GM20431 (cell line): Measurements from ENCODE around the gene CISH.

ENCODE experiments used
- in situ Hi-C: fragments of 300-500 bp; cut with MseI, MboI; formaldehyde crosslinking; loops from one replicate; pipeline ENCODE4 v1.15.0; 2020; ENCODE audit warnings: low sequenced_read_pairs; ENCODE audit not compliant: unreplicated experiment

CISH gene

DNA sequence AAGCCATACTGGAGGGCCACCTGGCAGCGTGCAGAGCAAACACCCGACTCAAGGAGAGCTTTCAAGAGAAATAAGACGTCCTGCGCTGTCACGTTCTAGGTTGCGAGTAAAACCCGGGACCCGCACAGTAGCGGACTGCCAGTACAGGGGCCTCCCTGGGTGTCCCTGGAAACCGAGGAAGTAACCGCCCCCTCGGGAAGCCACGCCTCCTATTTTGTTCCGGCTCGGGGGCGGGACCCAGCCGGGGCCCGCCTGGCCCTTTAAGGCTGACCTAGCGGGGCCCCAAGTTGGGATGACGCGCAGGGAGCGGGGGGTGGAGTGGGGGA is 5.2 kb upstream of the CISH start:
- in situ Hi-C loops: loop anchor here (10.0 kb wide), 2 partner anchors 92 to 758 kb away; no protein-coding TSS in a partner anchor

- in situ Hi-C loops: loop anchor here (10.0 kb wide), 2 partner anchors 91 to 759 kb away; no protein-coding TSS in a partner anchor
Measured at GRCh38 chr3:50616003-50616769, 4.6 kb upstream of the CISH start.

DNA sequence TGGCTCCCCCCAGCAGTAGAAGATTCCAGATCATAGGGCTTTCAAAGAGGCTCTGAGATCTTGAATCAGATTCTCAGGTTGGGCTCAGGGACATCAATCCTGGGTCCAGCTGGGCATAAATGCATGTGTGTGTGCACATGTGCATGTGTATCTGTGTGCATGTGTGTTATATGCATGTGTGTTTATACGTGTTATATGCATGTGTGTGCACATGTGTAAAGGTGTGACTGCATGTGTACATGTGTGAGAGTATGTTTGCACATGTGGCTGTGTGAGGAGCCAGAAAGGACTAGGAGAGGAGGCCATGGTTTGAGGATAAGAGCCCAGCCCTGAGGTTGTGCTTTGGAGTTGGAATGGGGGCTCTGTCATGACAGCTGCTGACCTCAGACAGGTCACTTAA is 3.6 kb upstream of the CISH start:
- in situ Hi-C loops: loop anchor here (10.0 kb wide), 2 partner anchors 90 to 760 kb away; no protein-coding TSS in a partner anchor

DNA sequence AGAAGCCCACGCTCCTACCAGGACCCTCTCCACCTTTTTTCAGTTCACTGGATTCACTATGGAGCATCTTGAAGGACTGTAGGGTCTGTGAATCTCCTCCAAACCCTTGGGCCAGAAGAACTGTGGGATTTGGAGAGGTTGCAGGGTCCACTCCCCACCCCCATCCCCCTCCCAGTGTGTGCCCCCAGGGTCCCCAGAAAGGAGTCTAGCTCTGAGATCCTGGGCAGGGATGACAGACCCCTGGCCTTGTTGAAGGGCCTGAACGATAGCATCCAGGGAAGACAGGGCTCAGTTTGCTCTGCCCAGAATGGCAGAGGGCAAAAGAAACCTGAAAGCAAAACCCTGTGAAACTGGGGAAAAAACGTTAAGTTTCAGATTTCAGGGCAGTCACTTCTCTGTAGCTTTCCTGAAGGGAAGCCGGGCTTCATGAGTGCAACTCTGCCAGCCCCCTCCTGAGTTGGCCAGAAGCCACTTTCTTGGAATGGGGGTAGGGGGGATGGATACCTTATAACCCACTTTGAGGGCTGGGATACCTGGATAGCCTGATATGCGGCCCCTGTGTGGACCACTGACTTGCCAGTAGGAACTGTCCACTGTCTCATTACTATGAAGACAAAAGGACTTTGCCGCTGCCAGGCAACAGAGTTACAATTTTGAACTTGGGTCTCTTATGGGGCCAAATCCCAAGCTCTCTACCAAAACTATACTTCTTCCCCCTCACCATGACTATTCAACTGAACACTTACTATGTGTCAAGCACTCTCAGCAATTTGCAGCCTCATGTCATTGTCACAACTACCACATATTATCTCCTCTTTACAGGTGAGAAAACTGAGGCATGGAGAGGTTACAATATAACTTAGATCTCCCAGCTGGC is 1.6 kb upstream of the CISH start:
- in situ Hi-C loops: loop anchor here (10.0 kb wide), 2 partner anchors 88 to 762 kb away; no protein-coding TSS in a partner anchor

DNA sequence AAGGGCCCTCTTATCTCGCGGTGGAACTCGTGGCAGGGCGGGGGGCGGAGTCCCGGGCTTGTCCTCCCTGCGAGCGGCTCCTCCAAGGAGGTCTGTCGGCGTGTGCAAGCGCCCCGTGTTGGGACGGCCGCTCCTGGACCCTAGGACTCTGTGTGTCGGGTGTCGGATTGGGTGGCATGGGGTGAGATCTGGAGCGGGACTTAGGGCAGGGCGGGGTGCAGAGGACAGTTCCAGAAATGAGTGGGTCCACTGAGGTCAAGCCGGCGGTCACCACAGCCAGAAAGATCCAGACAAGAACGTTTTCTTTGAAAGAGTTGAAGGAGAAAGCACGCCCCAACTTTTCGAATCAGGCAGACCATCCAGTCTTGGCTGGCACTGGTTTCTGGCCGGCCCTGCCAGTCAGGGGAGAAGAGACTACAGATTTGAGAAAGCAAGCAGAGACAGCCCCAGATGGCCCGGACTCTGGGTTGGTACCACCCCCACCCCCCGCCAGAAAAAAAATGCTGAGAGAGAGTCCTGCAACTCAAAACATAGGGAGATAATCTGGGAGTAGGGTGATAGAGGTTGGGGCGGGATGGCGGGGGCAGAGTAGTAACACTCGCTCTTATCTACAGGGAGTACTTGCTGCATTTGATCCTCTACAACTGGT is 784 bp upstream of the CISH start:
- in situ Hi-C loops: loop anchor here (10.0 kb wide), 2 partner anchors 88 to 762 kb away; no protein-coding TSS in a partner anchor

- in situ Hi-C loops: loop anchor here (10.0 kb wide), 2 partner anchors 86 to 764 kb away; no protein-coding TSS in a partner anchor
Measured at GRCh38 chr3:50610992-50611463, 546 bp downstream of the CISH start.

GRCh38 chr3:50610181-50610971 is 1.2 kb downstream of the CISH start:
- in situ Hi-C loops: loop anchor here (10.0 kb wide), 2 partner anchors 86 to 764 kb away; no protein-coding TSS in a partner anchor

DNA sequence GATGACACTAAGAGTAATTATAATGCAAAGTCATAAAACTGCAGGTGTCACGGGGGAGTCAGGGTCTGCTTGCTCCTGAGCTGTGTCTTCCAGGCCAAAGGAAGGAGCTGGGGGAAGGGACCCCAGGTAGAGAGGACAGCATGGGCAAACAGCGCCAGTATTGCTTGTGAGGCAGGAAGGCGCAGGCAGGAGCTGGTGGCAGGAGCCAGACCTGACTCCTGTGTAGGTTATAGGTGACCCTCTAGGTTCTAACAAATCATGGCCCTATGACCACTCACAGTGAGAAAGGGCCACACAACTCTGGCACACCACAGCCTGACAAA is 1.9 kb downstream of the CISH start:
- in situ Hi-C loops: loop anchor here (10.0 kb wide), 2 partner anchors 85 to 765 kb away; no protein-coding TSS in a partner anchor

DNA sequence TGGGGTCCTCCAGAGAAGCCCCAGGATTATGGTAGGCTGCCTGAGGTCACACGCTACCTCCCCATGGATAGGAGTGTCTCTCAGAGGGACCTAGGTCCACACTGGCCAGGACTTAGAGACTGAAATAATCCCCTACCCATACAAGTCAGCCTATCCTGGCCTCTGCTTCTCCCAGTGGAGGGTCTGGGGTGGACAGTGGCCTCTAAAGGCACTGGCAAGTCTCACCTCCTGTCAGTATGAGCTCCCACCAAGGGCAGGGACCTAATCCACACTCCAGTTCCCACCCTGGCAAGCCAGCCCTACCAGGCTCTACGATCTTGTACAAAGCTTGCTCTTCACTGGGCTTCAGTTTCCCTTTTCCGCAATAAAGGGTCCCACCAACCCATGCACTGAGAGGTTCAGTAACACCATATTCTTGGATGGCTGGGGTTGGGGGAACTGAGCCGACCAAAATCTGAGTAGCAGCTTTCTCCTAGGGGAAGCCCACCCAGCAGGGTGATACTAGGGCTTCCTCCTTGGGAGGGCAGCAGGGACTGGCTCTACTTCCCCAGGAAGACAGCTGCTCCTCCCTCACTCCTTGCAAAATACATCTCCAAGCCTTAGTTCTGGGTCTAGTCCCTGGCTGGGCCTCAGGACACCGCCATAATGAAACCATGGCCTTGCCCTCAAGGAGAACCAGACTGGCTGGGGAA is 2.4 kb downstream of the CISH start:
- in situ Hi-C loops: no loop called here

- in situ Hi-C loops: no loop called here
Measured at GRCh38 chr3:50608278-50608677, 3.3 kb downstream of the CISH start.

- in situ Hi-C loops: no loop called here
Measured at GRCh38 chr3:50607271-50608091, 4.1 kb downstream of the CISH start.

- in situ Hi-C loops: no loop called here
Measured at GRCh38 chr3:50606596-50606995, 5.0 kb downstream of the CISH start.

DNA sequence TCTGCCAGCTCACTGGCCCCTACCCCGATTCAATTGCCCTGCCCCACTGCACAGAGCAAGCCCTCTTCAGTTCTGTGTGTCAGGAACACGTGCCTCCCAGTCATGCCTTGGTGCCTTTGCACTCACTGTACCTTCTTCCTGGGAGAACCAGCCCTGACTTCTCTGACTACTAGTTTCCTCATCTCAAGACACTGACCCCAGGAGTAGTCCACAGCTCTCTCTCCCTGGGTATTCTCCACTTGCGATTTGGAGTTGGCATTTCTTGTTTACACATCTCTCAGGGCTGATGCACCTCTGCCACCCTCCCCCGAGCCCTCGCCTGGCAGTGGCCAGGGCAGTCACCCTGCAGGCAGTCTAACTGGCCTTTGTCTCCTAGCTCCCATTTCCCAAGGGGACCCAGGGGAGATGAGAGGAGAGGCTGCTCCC is 5.7 kb downstream of the CISH start:
- in situ Hi-C loops: no loop called here

GRCh38 chr3:50604628-50605588 is 6.7 kb downstream of the CISH start:
- in situ Hi-C loops: no loop called here

DNA sequence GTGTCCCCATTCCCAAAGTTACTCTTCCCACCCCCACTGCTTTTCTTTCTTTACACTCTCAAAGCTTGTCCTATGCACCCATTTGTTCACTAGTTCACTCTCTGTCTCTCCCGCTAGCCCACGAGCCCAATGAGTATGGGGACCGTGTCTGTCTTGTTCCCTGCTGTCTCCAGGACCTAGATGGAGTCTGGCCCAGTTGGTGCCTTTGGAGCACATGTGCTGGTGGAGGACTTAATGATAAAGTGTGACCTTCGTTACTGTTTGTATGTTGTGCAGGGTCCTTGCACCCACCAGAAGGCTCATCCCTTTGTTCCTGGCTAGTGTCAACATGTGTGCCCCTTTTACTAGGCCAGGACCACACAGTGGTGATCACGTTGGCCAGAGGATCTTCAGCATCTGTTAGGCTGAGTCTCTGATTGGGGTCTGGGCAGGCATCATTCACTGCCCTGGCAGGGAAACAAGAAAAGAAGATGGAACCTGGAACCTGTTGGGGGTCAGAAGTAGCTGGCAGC is 7.4 kb downstream of the CISH start:
- in situ Hi-C loops: no loop called here

- in situ Hi-C loops: no loop called here
Measured at GRCh38 chr3:50603261-50604109, 8.1 kb downstream of the CISH start.
